MM.1S (cell line): ENCODE data around the gene KCNQ5.

Experiments
- DNase-seq: peaks from one replicate; pipeline ENCODE4 v3.0.0-alpha.2; 2015
- H2AFZ ChIP-seq: fragments of 300-600 bp; sonication (generic); 2 replicates; pipeline ENCODE4 v1.6.0; 2016; ENCODE audit warnings: antibody characterized with exemption, low read length
- H3F3A ChIP-seq: fragments of 300-600 bp; sonication (generic); 2 replicates; pipeline ENCODE4 v1.6.1; 2016; ENCODE audit warnings: mild to moderate bottlenecking, antibody characterized with exemption, low read length, moderate library complexity, mixed read lengths; ENCODE audit not compliant: insufficient read depth
- H3K27ac ChIP-seq: fragments of 300-600 bp; sonication (generic); 2 replicates; pipeline ENCODE4 v1.5.1; 2016; ENCODE audit warnings: mild to moderate bottlenecking, low read length
- H3K27me3 ChIP-seq: fragments of 300-600 bp; sonication (generic); replicated peaks from 2 replicates; pipeline ENCODE4 v1.6.0; 2016; ENCODE audit warnings: low read length; ENCODE audit not compliant: insufficient read depth
- H3K36me3 ChIP-seq: fragments of 300-600 bp; sonication (generic); replicated peaks from 2 replicates; pipeline ENCODE4 v1.6.1; 2016; ENCODE audit warnings: mild to moderate bottlenecking, low read length, mixed read lengths; ENCODE audit not compliant: insufficient read depth
- H3K4me1 ChIP-seq: fragments of 300-600 bp; sonication (generic); 2 replicates; pipeline ENCODE4 v1.6.1; 2016; ENCODE audit warnings: low read length, mixed read lengths
- H3K4me2 ChIP-seq: fragments of 300-600 bp; sonication (generic); 2 replicates; pipeline ENCODE4 v1.6.0; 2016; ENCODE audit warnings: low read depth, low read length
- H3K4me3 ChIP-seq: fragments of 300-600 bp; sonication (generic); 2 replicates; pipeline ENCODE4 v1.5.1; 2016; ENCODE audit warnings: low read length, mixed read lengths
- H3K79me2 ChIP-seq: fragments of 300-600 bp; sonication (generic); 2 replicates; pipeline ENCODE4 v1.6.1; 2016; ENCODE audit warnings: mixed run types, low read length, mixed read lengths
- H3K9ac ChIP-seq: fragments of 300-600 bp; sonication (generic); 2 replicates; pipeline ENCODE4 v1.6.1; 2016; ENCODE audit warnings: low read length, mixed read lengths
- H3K9me2 ChIP-seq: fragments of 300-600 bp; sonication (generic); replicated peaks from 2 replicates; pipeline ENCODE4 v1.6.1; 2016; ENCODE audit warnings: mild to moderate bottlenecking, low read length, mixed read lengths; ENCODE audit not compliant: insufficient read depth
- H3K9me3 ChIP-seq: fragments of 300-600 bp; sonication (generic); replicated peaks from 2 replicates; pipeline ENCODE4 v1.6.1; 2016; ENCODE audit warnings: mild to moderate bottlenecking, low read length, mixed read lengths; ENCODE audit not compliant: insufficient read depth
- H4K20me1 ChIP-seq: fragments of 300-600 bp; sonication (generic); 2 replicates; pipeline ENCODE4 v1.6.1; 2016; ENCODE audit warnings: mild to moderate bottlenecking, low read length, moderate library complexity, mixed read lengths; ENCODE audit not compliant: insufficient read depth
- EZH2 ChIP-seq: fragments of 300-600 bp; sonication (generic); optimal IDR thresholded peaks from 2 replicates; pipeline ENCODE3; 2017; ENCODE audit warnings: low read depth, mild to moderate bottlenecking, antibody characterized with exemption, low read length, mixed read lengths
- EZH2phosphoT487 ChIP-seq: fragments of 300-600 bp; sonication (generic); IDR thresholded peaks from 2 replicates; pipeline ENCODE4 v1.6.1; 2018; ENCODE audit warnings: antibody characterized with exemption, low read length
- TF ChIP-seq, protein P1 (sequence below): fragments of 300-600 bp; sonication (generic); IDR thresholded peaks from 2 replicates; pipeline ENCODE4 v1.5.1; 2016; ENCODE audit warnings: antibody characterized with exemption, low read length, mixed read lengths

Gene KCNQ5

DNA sequence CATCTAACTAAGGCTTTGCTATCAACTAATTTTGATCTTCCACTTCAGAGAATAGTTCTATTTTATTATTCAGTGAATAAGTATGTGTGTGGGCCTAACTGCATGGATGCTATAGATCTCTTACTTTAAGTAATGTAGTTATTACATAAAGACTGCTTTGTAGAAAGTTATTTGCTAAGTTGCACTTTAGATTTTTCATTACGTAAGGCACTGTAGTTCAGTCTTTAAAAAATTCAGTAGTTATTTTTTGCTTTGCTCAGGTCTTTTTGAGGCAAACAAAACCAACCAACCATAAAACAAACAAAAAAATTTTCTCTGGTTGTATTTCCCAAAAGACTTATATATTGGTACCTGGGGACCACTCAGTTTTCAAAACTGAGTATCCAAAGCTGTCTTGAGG is 53.0 kb downstream of the KCNQ5 start:
- no peaks in the 10 kb centered on the region for H3K27me3 ChIP-seq
- H3K9me3 ChIP-seq: no peaks in the 10 kb centered on the region
- H3K4me1 ChIP-seq: no peaks in the 10 kb centered on the region
- no peaks in the 10 kb centered on the region for H3K9me2 ChIP-seq
- no peak overlapping the region for H3K27ac ChIP-seq
- DNase-seq: no peak
- no peak overlapping the region for H3K4me3 ChIP-seq
- no peaks in the 10 kb centered on the region for H3F3A ChIP-seq
- TF ChIP-seq, protein P1, sequence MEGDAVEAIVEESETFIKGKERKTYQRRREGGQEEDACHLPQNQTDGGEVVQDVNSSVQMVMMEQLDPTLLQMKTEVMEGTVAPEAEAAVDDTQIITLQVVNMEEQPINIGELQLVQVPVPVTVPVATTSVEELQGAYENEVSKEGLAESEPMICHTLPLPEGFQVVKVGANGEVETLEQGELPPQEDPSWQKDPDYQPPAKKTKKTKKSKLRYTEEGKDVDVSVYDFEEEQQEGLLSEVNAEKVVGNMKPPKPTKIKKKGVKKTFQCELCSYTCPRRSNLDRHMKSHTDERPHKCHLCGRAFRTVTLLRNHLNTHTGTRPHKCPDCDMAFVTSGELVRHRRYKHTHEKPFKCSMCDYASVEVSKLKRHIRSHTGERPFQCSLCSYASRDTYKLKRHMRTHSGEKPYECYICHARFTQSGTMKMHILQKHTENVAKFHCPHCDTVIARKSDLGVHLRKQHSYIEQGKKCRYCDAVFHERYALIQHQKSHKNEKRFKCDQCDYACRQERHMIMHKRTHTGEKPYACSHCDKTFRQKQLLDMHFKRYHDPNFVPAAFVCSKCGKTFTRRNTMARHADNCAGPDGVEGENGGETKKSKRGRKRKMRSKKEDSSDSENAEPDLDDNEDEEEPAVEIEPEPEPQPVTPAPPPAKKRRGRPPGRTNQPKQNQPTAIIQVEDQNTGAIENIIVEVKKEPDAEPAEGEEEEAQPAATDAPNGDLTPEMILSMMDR: no peak
- TF ChIP-seq EZH2 (no peak), EZH2phosphoT487 (no peak)
- no peaks in the 10 kb centered on the region for H4K20me1 ChIP-seq
- H2AFZ ChIP-seq: no peak overlapping the region
- H3K9ac ChIP-seq: no peak overlapping the region
- H3K36me3 ChIP-seq: no peaks in the 10 kb centered on the region
- H3K4me2 ChIP-seq: no peak overlapping the region
- peaks cover 22% of the 10 kb centered on the region for H3K79me2 ChIP-seq

DNA sequence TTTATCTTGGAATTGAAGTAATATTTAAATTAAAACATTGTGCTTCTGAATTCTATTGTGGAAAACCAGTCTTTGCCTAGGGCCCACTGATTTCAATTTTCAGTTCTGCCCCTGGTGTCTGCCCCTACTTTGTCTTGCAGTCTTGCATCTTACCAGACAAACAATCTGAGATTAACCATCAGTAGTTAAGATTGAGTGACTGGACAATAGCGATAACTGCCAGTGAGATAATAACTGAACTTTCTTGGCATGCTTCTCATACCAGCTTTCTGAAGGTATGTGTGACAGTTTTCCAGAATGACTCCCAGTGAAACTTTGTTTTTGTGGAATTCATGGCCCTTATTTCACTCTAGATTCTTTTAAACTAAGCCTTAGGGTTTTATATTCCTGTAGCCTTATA is 53.5 kb downstream of the KCNQ5 start:
- Histone ChIP-seq H3K27me3 (no peaks in the 10 kb centered on the region), H3K27ac (no peak overlapping the region), H3K4me1 (no peaks in the 10 kb centered on the region; the same call in 1 of the 2 replicates), H3K9me3 (no peaks in the 10 kb centered on the region), H3K9me2 (no peaks in the 10 kb centered on the region), H3K4me3 (no peak overlapping the region), H3K36me3 (no peaks in the 10 kb centered on the region), H3K79me2 (peaks cover 21% of the 10 kb centered on the region), H3F3A (no peaks in the 10 kb centered on the region), H3K4me2 (no peak overlapping the region), H2AFZ (no peak overlapping the region), H3K9ac (no peak overlapping the region), H4K20me1 (no peaks in the 10 kb centered on the region)
- no peak for DNase-seq
- TF ChIP-seq EZH2: no peak
- TF ChIP-seq, protein P1: no peak
- TF ChIP-seq EZH2phosphoT487: no peak

DNA sequence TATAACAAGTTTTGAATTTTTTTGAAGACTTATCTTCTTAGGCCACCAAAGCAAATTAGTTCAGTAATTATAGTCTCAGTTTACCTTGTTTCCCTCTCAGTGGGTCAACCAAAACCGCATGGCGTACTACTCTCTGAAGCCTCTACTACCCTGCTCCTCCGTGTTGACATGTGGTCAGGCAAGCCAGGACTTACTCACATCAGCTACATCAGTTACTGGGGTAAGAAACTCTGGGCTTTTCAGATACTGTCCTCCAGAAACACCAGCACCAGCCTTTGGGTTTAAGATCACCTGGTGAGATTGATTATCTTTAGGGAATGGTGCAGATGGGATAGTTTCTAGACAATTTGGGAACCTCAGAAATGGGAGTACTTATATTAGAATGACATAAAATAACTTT is 55.1 kb downstream of the KCNQ5 start:
- no peak for TF ChIP-seq EZH2phosphoT487
- TF ChIP-seq, protein P1: no peak
- TF ChIP-seq EZH2: no peak
- H3K9me3 ChIP-seq: no peaks in the 10 kb centered on the region
- H3K4me3 ChIP-seq: no peak overlapping the region
- no peak overlapping the region for H2AFZ ChIP-seq
- no peaks in the 10 kb centered on the region; the same call in 1 of the 2 replicates for H3K4me1 ChIP-seq
- H3K9me2 ChIP-seq: no peaks in the 10 kb centered on the region
- H3K27me3 ChIP-seq: no peaks in the 10 kb centered on the region
- peaks cover 14% of the 10 kb centered on the region for H3K79me2 ChIP-seq
- no peaks in the 10 kb centered on the region for H3K36me3 ChIP-seq
- DNase-seq: no peak
- no peak overlapping the region for H3K27ac ChIP-seq
- no peak overlapping the region for H3K4me2 ChIP-seq
- H3K9ac ChIP-seq: no peak overlapping the region
- H3F3A ChIP-seq: no peaks in the 10 kb centered on the region
- H4K20me1 ChIP-seq: no peaks in the 10 kb centered on the region
